Endothelial cell of umbilical vein (primary cell): ENCODE measurements around the gene RPL4.
A peak's percentile ranks its signal among the peaks of the same experiment; 100 is the strongest.

Experiments used
- EZH2 ChIP-seq: IDR thresholded peaks from 2 replicates; pipeline ENCODE4 v1.6.1; 2012; ENCODE audit warnings: borderline replicate concordance, low read depth, mild to moderate bottlenecking, moderate library complexity, low read length, inconsistent platforms; ENCODE audit not compliant: severe bottlenecking
- FOS ChIP-seq: IDR thresholded peaks from 2 replicates; pipeline ENCODE4 v1.6.1; 2011; ENCODE audit warnings: mild to moderate bottlenecking, low read length, moderate library complexity, borderline replicate concordance; ENCODE audit not compliant: insufficient read depth
- JUN ChIP-seq: IDR thresholded peaks from 2 replicates; pipeline ENCODE4 v1.6.1; 2011; ENCODE audit warnings: borderline replicate concordance, low read depth; ENCODE audit not compliant: insufficient read length, insufficient read depth
- MYC ChIP-seq: IDR thresholded peaks from one replicate; pipeline ENCODE4 v1.6.1; 2011; ENCODE audit warnings: mild to moderate bottlenecking, low read depth, low read length
- POLR2A ChIP-seq: IDR thresholded peaks from 2 replicates; pipeline ENCODE4 v1.6.1; 2012; ENCODE audit warnings: low read depth, mild to moderate bottlenecking, control low read depth, low read length
- POLR2AphosphoS5 ChIP-seq: IDR thresholded peaks from 2 replicates; pipeline ENCODE4 v1.6.1; 2012; ENCODE audit warnings: low read depth, mild to moderate bottlenecking, control low read depth, low read length, moderate library complexity; ENCODE audit not compliant: insufficient read depth
- TF ChIP-seq, protein P1 (sequence below), 2 donors: IDR thresholded peaks; 1 replicate in 1 of 2; 2 replicates in 1 of 2; pipeline ENCODE4 v1.5.1; 2011; ENCODE audit warnings: low read length in 2 of 2, mild to moderate bottlenecking in 2 of 2, moderate library complexity in 2 of 2, control low read depth in 1 of 2, inconsistent platforms in 1 of 2, low read depth in 1 of 2; ENCODE audit not compliant: insufficient read depth in 1 of 2; ENCODE audit errors: extremely low read depth in 1 of 2
- TF ChIP-seq, protein P2 (sequence below): IDR thresholded peaks from 2 replicates; pipeline ENCODE4 v1.6.1; 2011; ENCODE audit not compliant: insufficient read depth, insufficient read length

DNA sequence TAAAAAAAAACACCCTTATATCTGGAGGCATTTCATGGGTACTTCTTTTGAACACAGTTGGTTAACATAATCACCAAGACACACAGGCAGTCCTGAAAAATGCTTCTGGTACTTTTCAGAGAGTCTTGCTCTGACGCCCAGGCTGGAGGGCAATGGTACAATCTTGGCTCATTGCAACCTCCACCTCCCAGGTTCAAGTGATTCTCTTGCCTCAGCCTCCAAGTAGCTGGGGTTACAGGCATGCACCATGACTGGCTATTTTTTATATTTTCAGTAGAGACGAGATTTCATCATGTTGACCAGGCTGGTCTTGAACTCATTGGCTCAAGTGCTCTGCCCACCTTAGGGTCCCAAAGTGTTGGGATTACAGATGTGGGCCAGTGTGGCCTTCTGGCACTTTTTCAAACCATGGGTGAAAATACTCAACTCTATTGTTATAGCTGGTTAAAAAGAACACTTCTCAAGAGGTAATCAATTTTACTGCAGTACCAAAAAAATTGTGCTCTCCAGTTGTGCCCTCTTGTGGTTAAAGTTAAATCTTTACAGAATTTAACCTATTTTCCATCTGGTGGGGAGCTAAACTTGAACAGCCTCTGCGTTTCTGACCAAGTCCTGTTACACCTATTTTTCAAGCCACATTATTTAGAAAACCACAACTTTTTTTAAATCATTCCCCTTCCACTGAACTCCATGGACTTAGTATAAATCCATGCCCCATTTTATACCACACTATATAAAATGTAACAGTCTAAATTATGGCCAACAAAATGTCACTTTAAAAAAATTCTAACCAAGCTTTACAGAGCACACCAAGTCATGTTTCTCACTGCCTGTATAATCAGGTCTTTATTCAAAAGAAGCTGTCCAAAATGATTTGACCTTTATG is 5.9 kb downstream of the RPL4 start:
- TF ChIP-seq POLR2A (peak; percentile 52), EZH2 (no peak), JUN (no peak), FOS (no peak), POLR2AphosphoS5 (no peak), MYC (no peak)
- TF ChIP-seq, protein P1, sequence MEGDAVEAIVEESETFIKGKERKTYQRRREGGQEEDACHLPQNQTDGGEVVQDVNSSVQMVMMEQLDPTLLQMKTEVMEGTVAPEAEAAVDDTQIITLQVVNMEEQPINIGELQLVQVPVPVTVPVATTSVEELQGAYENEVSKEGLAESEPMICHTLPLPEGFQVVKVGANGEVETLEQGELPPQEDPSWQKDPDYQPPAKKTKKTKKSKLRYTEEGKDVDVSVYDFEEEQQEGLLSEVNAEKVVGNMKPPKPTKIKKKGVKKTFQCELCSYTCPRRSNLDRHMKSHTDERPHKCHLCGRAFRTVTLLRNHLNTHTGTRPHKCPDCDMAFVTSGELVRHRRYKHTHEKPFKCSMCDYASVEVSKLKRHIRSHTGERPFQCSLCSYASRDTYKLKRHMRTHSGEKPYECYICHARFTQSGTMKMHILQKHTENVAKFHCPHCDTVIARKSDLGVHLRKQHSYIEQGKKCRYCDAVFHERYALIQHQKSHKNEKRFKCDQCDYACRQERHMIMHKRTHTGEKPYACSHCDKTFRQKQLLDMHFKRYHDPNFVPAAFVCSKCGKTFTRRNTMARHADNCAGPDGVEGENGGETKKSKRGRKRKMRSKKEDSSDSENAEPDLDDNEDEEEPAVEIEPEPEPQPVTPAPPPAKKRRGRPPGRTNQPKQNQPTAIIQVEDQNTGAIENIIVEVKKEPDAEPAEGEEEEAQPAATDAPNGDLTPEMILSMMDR (IDR thresholded peaks at IDR 0.05; ENCODE audit: extremely low read depth in 1 of 2, insufficient read depth in 1 of 2, low read depth in 1 of 2, low read length in 2 of 2) = peak; percentile 12 to 18
- TF ChIP-seq, protein P2, sequence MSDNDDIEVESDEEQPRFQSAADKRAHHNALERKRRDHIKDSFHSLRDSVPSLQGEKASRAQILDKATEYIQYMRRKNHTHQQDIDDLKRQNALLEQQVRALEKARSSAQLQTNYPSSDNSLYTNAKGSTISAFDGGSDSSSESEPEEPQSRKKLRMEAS = no peak
